Large intestine (tissue), 3 donors: ENCODE data around the gene CCDC174. TPM values are rescaled to one million over a fixed set of nuclear protein-coding genes. Genes with fewer than 3 reads are reported as not detected.

ENCODE experiments used
- DNase-seq, 2 donors: peaks; one replicate each; pipeline versions ENCODE4 v3.0.0 to v3.0.0-alpha.2; 2013
- H3K27ac ChIP-seq: one replicate; pipeline ENCODE4 v1.5.1; 2013; ENCODE audit warnings: low read length
- H3K27me3 ChIP-seq: 2 replicates; pipeline ENCODE4 v1.6.1; 2013; ENCODE audit warnings: low read length; ENCODE audit not compliant: control insufficient read depth, insufficient read depth
- H3K36me3 ChIP-seq: 2 replicates; pipeline ENCODE4 v1.6.1; 2013; ENCODE audit warnings: low read length; ENCODE audit not compliant: control insufficient read depth, insufficient read depth
- H3K4me1 ChIP-seq: one replicate; pipeline ENCODE4 v1.6.1; 2013; ENCODE audit warnings: low read length; ENCODE audit not compliant: control insufficient read depth, insufficient read depth
- H3K4me3 ChIP-seq: one replicate; pipeline ENCODE4 v1.5.1; 2013; ENCODE audit warnings: low read length
- H3K9me3 ChIP-seq: one replicate; pipeline ENCODE4 v1.6.1; 2013; ENCODE audit warnings: mild to moderate bottlenecking, low read depth, low read length, moderate library complexity; ENCODE audit not compliant: control insufficient read depth
- WGBS: methylation state at CpG from one replicate; pipeline ENCODE4 v1.1.5; 2013; ENCODE audit warnings: low lambda C conversion rate; ENCODE audit not compliant: insufficient coverage; 5-methylcytosine and 5-hydroxymethylcytosine counted together
- polyA plus RNA-seq: library from polyadenylated mRNA; unstranded; fragments of 120-200 nt; gene quantifications from one replicate; pipeline ENCODE4 v1.2.1, GENCODE V29; 2013

Gene CCDC174
- polyA plus RNA-seq, 1 donor: 23.8 TPM

GRCh38 chr3:14700891-14701290 is 49.3 kb downstream of the CCDC174 start:
- no CpG with 5 or more reads among the region's 3 CpGs for WGBS

GRCh38 chr3:14701676-14702075 is 50.1 kb downstream of the CCDC174 start:
- DNase-seq: no peak
- Histone ChIP-seq H3K27ac (no peak overlapping the region), H3K4me1 (no peaks in the 10 kb centered on the region), H3K9me3 (no peaks in the 10 kb centered on the region), H3K4me3 (no peak overlapping the region), H3K27me3 (no peaks in the 10 kb centered on the region), H3K36me3 (no peaks in the 10 kb centered on the region)
- no CpG with 5 or more reads among the region's 4 CpGs for WGBS

More at GRCh38 chr3:14700891-14701290, 49.3 kb downstream of the CCDC174 start:
- Histone ChIP-seq H3K4me3 (no peak overlapping the region), H3K9me3 (no peaks in the 10 kb centered on the region), H3K4me1 (no peaks in the 10 kb centered on the region), H3K27me3 (no peaks in the 10 kb centered on the region), H3K27ac (no peak overlapping the region), H3K36me3 (no peaks in the 10 kb centered on the region)
- no peak for DNase-seq

- Histone ChIP-seq H3K36me3 (no peaks in the 10 kb centered on the region), H3K27me3 (no peaks in the 10 kb centered on the region), H3K4me3 (no peak overlapping the region), H3K9me3 (no peaks in the 10 kb centered on the region), H3K4me1 (no peaks in the 10 kb centered on the region), H3K27ac (no peak overlapping the region)
- DNase-seq: no peak
- WGBS: no CpG with 5 or more reads among the region's 9 CpGs
Observed at GRCh38 chr3:14703128-14703750, 51.7 kb downstream of the CCDC174 start.

GRCh38 chr3:14703791-14704190 is 52.2 kb downstream of the CCDC174 start:
- Histone ChIP-seq H3K4me3 (no peak overlapping the region), H3K36me3 (no peaks in the 10 kb centered on the region), H3K9me3 (no peaks in the 10 kb centered on the region), H3K27me3 (no peaks in the 10 kb centered on the region), H3K27ac (no peak overlapping the region), H3K4me1 (no peaks in the 10 kb centered on the region)
- no CpG with 5 or more reads among the region's 3 CpGs for WGBS
- DNase-seq: no peak

- no peaks in the 10 kb centered on the region for H3K36me3 ChIP-seq
- WGBS: no CpG with 5 or more reads among the region's 5 CpGs
- H3K27ac ChIP-seq: no peak overlapping the region
- no peaks in the 10 kb centered on the region for H3K4me1 ChIP-seq
- no peak for DNase-seq
- no peaks in the 10 kb centered on the region for H3K9me3 ChIP-seq
- H3K27me3 ChIP-seq: no peaks in the 10 kb centered on the region
- no peak overlapping the region for H3K4me3 ChIP-seq
Observed at GRCh38 chr3:14706096-14706495, 54.5 kb downstream of the CCDC174 start.

- H3K27me3 ChIP-seq: no peaks in the 10 kb centered on the region
- no peak for DNase-seq
- WGBS: no CpG with 5 or more reads among the region's 1 CpG
- peaks cover 3% of the 10 kb centered on the region for H3K9me3 ChIP-seq
- no peaks in the 10 kb centered on the region for H3K4me1 ChIP-seq
- no peak overlapping the region for H3K4me3 ChIP-seq
- no peaks in the 10 kb centered on the region for H3K36me3 ChIP-seq
- no peak overlapping the region for H3K27ac ChIP-seq
Observed at GRCh38 chr3:14716591-14716990, 65.0 kb downstream of the CCDC174 start.

- WGBS: no CpG with 5 or more reads among the region's 1 CpG
- no peaks in the 10 kb centered on the region for H3K4me1 ChIP-seq
- H3K27me3 ChIP-seq: no peaks in the 10 kb centered on the region
- H3K27ac ChIP-seq: no peak overlapping the region
- H3K9me3 ChIP-seq: peaks cover 2% of the 10 kb centered on the region
- DNase-seq: no peak
- H3K36me3 ChIP-seq: no peaks in the 10 kb centered on the region
- H3K4me3 ChIP-seq: no peak overlapping the region
Observed at GRCh38 chr3:14717307-14717706, 65.7 kb downstream of the CCDC174 start.

- no peak for DNase-seq
- Histone ChIP-seq H3K4me3 (no peak overlapping the region), H3K9me3 (no peaks in the 10 kb centered on the region), H3K27ac (no peak overlapping the region), H3K27me3 (no peaks in the 10 kb centered on the region), H3K36me3 (no peaks in the 10 kb centered on the region), H3K4me1 (no peaks in the 10 kb centered on the region)
- 75% methylated on average over 1 of the region's 2 CpGs for WGBS
Observed at GRCh38 chr3:14718539-14718938, 67.0 kb downstream of the CCDC174 start.

GRCh38 chr3:14719006-14719405 is 67.4 kb downstream of the CCDC174 start:
- H3K27ac ChIP-seq: no peak overlapping the region
- H3K9me3 ChIP-seq: no peaks in the 10 kb centered on the region
- no peak overlapping the region for H3K4me3 ChIP-seq
- no CpG with 5 or more reads among the region's 2 CpGs for WGBS
- no peak for DNase-seq
- no peaks in the 10 kb centered on the region for H3K4me1 ChIP-seq
- H3K36me3 ChIP-seq: no peaks in the 10 kb centered on the region
- H3K27me3 ChIP-seq: no peaks in the 10 kb centered on the region

GRCh38 chr3:14721126-14721864 is 69.7 kb downstream of the CCDC174 start:
- no peak overlapping the region for H3K27ac ChIP-seq
- H3K4me3 ChIP-seq: no peak overlapping the region
- H3K27me3 ChIP-seq: no peaks in the 10 kb centered on the region
- no peaks in the 10 kb centered on the region for H3K36me3 ChIP-seq
- no peaks in the 10 kb centered on the region for H3K9me3 ChIP-seq
- no peak for DNase-seq
- no peaks in the 10 kb centered on the region for H3K4me1 ChIP-seq
- 40% methylated on average over 1 of the region's 8 CpGs for WGBS
